ENCODE measurements around the gene ABCG4. TPM values are rescaled to one million over a fixed set of nuclear protein-coding genes. Genes with fewer than 3 reads are reported as not detected.

ABCG4 gene
- total RNA-seq, 4 donors from 2014 or later = 0.33 to 1.4 (median 0.60) TPM

DNA sequence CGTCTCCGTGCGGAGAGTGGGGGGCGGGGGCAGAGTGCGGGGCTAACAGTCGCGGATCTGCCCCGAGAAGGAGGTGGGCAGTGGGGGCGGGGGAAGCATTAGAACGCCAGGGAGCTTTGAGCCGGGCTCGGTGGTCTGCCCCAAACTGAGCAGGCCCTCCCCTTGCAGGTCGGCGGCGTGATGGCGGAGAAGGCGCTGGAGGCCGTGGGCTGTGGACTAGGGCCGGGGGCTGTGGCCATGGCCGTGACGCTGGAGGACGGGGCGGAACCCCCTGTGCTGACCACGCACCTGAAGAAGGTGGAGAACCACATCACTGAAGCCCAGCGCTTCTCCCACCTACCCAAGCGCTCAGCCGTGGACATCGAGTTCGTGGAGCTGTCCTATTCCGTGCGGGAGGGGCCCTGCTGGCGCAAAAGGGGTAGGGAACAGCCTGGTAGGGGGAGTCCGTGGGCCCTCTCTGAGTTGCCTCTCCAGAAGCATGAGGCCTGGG, 979 bp downstream of the ABCG4 start:
- TF ChIP-seq CTCF (IDR thresholded peaks at IDR 0.05) (no peak), POLR2AphosphoS5 (IDR thresholded peaks at IDR 0.05) (no peak)
- Histone ChIP-seq H3K27ac (replicated peaks in 1 of 4) (no peak overlapping the region), H3K4me3 (peak overlapping the region; percentile 63 to 84 (median 67)), H3K36me3 (no peaks in the 10 kb centered on the region), H3K9me3 (no peaks in the 10 kb centered on the region), H3K4me1 (peaks cover 13 to 25% (median 21%) of the 10 kb centered on the region in 4 donors), H3K27me3 (peaks cover 0 to 8% (median 0%) of the 10 kb centered on the region in 4 donors)
- 55% methylated on average over 25 of the region's 33 CpGs for WGBS
- intact Hi-C loops (cut with DNase I) = loop anchor here (5.0 kb wide), 1 partner anchor 47 kb away; no protein-coding TSS in a partner anchor
- DNase-seq (ENCODE audit: extremely low spot score) = no peak

GRCh38 chr11:119152043-119152442, 3.2 kb downstream of the ABCG4 start:
- Histone ChIP-seq H3K4me3 (no peak overlapping the region), H3K4me1 (peaks cover 13 to 20% (median 18%) of the 10 kb centered on the region in 4 donors), H3K9me3 (no peaks in the 10 kb centered on the region), H3K27me3 (peaks cover 0 to 8% (median 0%) of the 10 kb centered on the region in 4 donors), H3K27ac (replicated peaks in 1 of 4) (no peak overlapping the region), H3K36me3 (no peaks in the 10 kb centered on the region)
- WGBS = 80% methylated on average over 7 of the region's 9 CpGs
- DNase-seq (ENCODE audit: extremely low spot score) = no peak
- TF ChIP-seq POLR2A (IDR thresholded peaks at IDR 0.05; ENCODE audit: low read depth) (no peak), POLR2AphosphoS5 (IDR thresholded peaks at IDR 0.05) (no peak), EP300 (IDR thresholded peaks at IDR 0.05) (no peak), CTCF (IDR thresholded peaks at IDR 0.05) (no peak)
- intact Hi-C loops (cut with DNase I) = no loop called here

GRCh38 chr11:119152604-119153003, 3.8 kb downstream of the ABCG4 start:
- 89% methylated on average over 4 of the region's 4 CpGs for WGBS
- TF ChIP-seq POLR2A (IDR thresholded peaks at IDR 0.05; ENCODE audit: low read depth) (no peak), CTCF (IDR thresholded peaks at IDR 0.05) (no peak), POLR2AphosphoS5 (IDR thresholded peaks at IDR 0.05) (no peak), EP300 (IDR thresholded peaks at IDR 0.05) (no peak)
- intact Hi-C loops (cut with DNase I) = no loop called here

GRCh38 chr11:119153049-119153818, 4.4 kb downstream of the ABCG4 start:
- no peaks in the 10 kb centered on the region for H3K36me3 ChIP-seq
- WGBS = 88% methylated on average over 9 of the region's 9 CpGs
- H3K27me3 ChIP-seq = peaks cover 0 to 8% (median 0%) of the 10 kb centered on the region in 4 donors
- H3K9me3 ChIP-seq = no peaks in the 10 kb centered on the region
- intact Hi-C loops (cut with DNase I) = no loop called here
- no peak overlapping the region for H3K27ac ChIP-seq (replicated peaks in 1 of 4)
- H3K4me3 ChIP-seq = no peak overlapping the region
- DNase-seq (ENCODE audit: extremely low spot score) = no peak
- no peak for TF ChIP-seq CTCF (IDR thresholded peaks at IDR 0.05)
- TF ChIP-seq POLR2AphosphoS5 (IDR thresholded peaks at IDR 0.05) = no peak
- no peak for TF ChIP-seq EP300 (IDR thresholded peaks at IDR 0.05)
- no peak for TF ChIP-seq POLR2A (IDR thresholded peaks at IDR 0.05; ENCODE audit: low read depth)
- H3K4me1 ChIP-seq = peaks cover 13 to 19% (median 17%) of the 10 kb centered on the region in 4 donors

More at GRCh38 chr11:119152604-119153003, 3.8 kb downstream of the ABCG4 start:
- peaks cover 13 to 20% (median 18%) of the 10 kb centered on the region in 4 donors for H3K4me1 ChIP-seq
- DNase-seq (ENCODE audit: extremely low spot score) = no peak
- H3K9me3 ChIP-seq = no peaks in the 10 kb centered on the region
- H3K27me3 ChIP-seq = peaks cover 0 to 8% (median 0%) of the 10 kb centered on the region in 4 donors
- no peak overlapping the region for H3K4me3 ChIP-seq
- no peak overlapping the region for H3K27ac ChIP-seq (replicated peaks in 1 of 4)
- no peaks in the 10 kb centered on the region for H3K36me3 ChIP-seq
